Keratinocyte (primary cell): Measurements from ENCODE around the gene CD34. TPM values are rescaled to one million over a fixed set of nuclear protein-coding genes. Genes with fewer than 3 reads are reported as not detected.
"Not testable (repeated sequence)": the region's sequence is repeated elsewhere in the genome, so short reads cannot be mapped to it uniquely, and the experiment has no call there.

Source experiments
- DNase-seq: peaks from one replicate; pipeline ENCODE4 v3.0.0-alpha.2; 2011; ENCODE audit warnings: low read depth, missing footprints, low spot score
- FAIRE-seq: peaks from 2 replicates; lab custom pipeline; 2011; peaks lifted over from hg19 to GRCh38; lab: Jason Lieb, UNC
- H2AFZ ChIP-seq: 2 replicates; pipeline ENCODE4 v1.6.0; 2012; ENCODE audit warnings: low read length, control low read depth, inconsistent platforms; ENCODE audit not compliant: control insufficient read depth
- H3K27ac ChIP-seq: 2 replicates; pipeline ENCODE4 v1.5.1; 2011; ENCODE audit warnings: low read length; ENCODE audit not compliant: control insufficient read depth, insufficient read depth
- H3K27me3 ChIP-seq: 3 replicates; pipeline ENCODE4 v1.6.0; 2011; ENCODE audit warnings: low read length; ENCODE audit not compliant: control insufficient read depth, insufficient read depth; ENCODE audit errors: extremely low read depth
- H3K36me3 ChIP-seq, 2 experiments: 2 replicates in 1 of 2; 3 replicates in 1 of 2; pipeline ENCODE4 v1.5.1; 2011; ENCODE audit warnings: low read length in 2 of 2, mild to moderate bottlenecking in 1 of 2; ENCODE audit not compliant: control insufficient read depth in 2 of 2, insufficient read depth in 2 of 2; ENCODE audit errors: extremely low read depth in 1 of 2
- H3K4me1 ChIP-seq: 3 replicates; pipeline ENCODE4 v1.5.1; 2011; ENCODE audit warnings: low read length; ENCODE audit not compliant: control insufficient read depth, insufficient read depth; ENCODE audit errors: extremely low read depth
- H3K4me2 ChIP-seq: 3 replicates; pipeline ENCODE4 v1.6.0; 2011; ENCODE audit warnings: low read depth, low read length; ENCODE audit not compliant: control insufficient read depth, insufficient read depth; ENCODE audit errors: extremely low read depth
- H3K4me3 ChIP-seq, 3 experiments: fragments of 200-600 bp in 1 of 3; sonication (generic) in 1 of 3; 2 replicates in 2 of 3; 3 replicates in 1 of 3; pipeline ENCODE4 v1.5.1; 2011 to 2016; ENCODE audit warnings: low read length in 3 of 3, mild to moderate bottlenecking in 3 of 3, control low read depth in 2 of 3, inconsistent platforms in 1 of 3, low read depth in 1 of 3, mixed read lengths in 1 of 3, mixed run types in 1 of 3, moderate library complexity in 1 of 3; ENCODE audit not compliant: control insufficient read depth in 2 of 3, insufficient read depth in 2 of 3; ENCODE audit errors: extremely low read depth in 1 of 3
- H3K79me2 ChIP-seq: 2 replicates; pipeline ENCODE4 v1.6.0; 2012; ENCODE audit warnings: low read length; ENCODE audit not compliant: control insufficient read depth, insufficient read depth
- H3K9ac ChIP-seq: 3 replicates; pipeline ENCODE4 v1.6.0; 2011; ENCODE audit warnings: low read length; ENCODE audit not compliant: control insufficient read depth, insufficient read depth; ENCODE audit errors: extremely low read depth
- H3K9me1 ChIP-seq: 3 replicates; pipeline ENCODE4 v1.6.0; 2011; ENCODE audit warnings: low read length; ENCODE audit not compliant: control insufficient read depth, insufficient read depth; ENCODE audit errors: extremely low read depth
- H3K9me3 ChIP-seq: 2 replicates; pipeline ENCODE4 v1.5.1; 2012; ENCODE audit warnings: low read depth, low read length; ENCODE audit not compliant: control insufficient read depth
- H4K20me1 ChIP-seq: 3 replicates; pipeline ENCODE4 v1.6.0; 2011; ENCODE audit warnings: low read length; ENCODE audit not compliant: control insufficient read depth, insufficient read depth; ENCODE audit errors: extremely low read depth
- CTCF ChIP-seq, 3 experiments: IDR thresholded peaks in 1 of 3; conservative IDR thresholded peaks in 1 of 3; optimal IDR thresholded peaks in 1 of 3; 2 replicates in 2 of 3; 3 replicates in 1 of 3; pipeline versions ENCODE3 to v1.5.1; 2011; ENCODE audit warnings: low read length in 3 of 3, mild to moderate bottlenecking in 3 of 3, moderate library complexity in 2 of 3, control low read depth in 1 of 3, inconsistent platforms in 1 of 3; ENCODE audit not compliant: insufficient read depth in 2 of 3; ENCODE audit errors: extremely low read depth in 1 of 3
- EZH2 ChIP-seq: IDR thresholded peaks from one replicate; pipeline ENCODE4 v1.6.1; 2012; ENCODE audit warnings: inconsistent platforms, mild to moderate bottlenecking, low read length, moderate library complexity
- dilution Hi-C: fragments of 300-500 bp; cut with MboI; formaldehyde crosslinking; loops from one replicate; pipeline ENCODE4 v1.7.0; 2020; ENCODE audit warnings: low sequenced_read_pairs; ENCODE audit not compliant: extremely low pct_ligation_motif_present
- polyA plus RNA-seq, 5 experiments: library from polyadenylated mRNA; depleted of rRNA in 3 of 5; stranded (reverse) in 3 of 5; stranded (forward) in 1 of 5; unstranded in 1 of 5; fragments of >200 nt; gene quantifications; 1 replicate in 1 of 5; 2 replicates in 3 of 5; 3 replicates in 1 of 5; pipeline versions ENCODE4 v1.2.1 to v1.2.3, GENCODE V29; 2011 to 2012; ENCODE audit warnings: missing spikeins in 2 of 5, low read depth in 1 of 5, low replicate concordance in 1 of 5

The CD34 gene
- polyA plus RNA-seq, 1 donor (not counting 4 experiments of a cell fraction or from before 2014, with no cell fraction given): 0.03 TPM

DNA sequence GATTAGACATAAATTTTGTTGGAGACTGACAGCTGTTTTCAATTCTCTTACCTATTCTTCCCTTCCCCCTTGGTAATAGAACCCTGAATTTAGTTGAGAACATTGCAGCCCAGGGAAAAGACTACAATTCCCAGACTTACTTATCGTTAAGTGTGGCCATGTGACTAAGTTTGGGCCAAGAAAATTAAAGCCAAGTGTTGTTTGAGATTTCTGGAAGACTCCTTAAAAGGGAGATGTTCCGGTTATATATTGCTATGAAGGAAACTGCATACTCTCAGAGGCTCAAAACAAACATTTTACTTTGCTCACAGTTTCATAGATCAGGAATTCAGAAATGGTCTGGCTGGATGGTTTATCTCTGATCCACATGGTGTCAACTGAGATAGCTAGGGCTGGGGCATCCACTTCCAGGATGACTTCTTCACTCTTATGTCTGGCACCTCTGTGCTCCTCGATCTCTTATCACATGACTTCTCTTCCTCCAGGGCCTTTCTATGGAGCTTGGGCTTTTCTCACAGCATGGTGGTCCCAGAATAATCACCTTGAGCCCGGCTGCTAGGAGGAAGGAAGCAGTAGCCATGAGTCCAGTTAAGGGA lies 22.4 kb upstream of the CD34 start:
- Histone ChIP-seq H3K36me3 (no peaks in the 10 kb centered on the region), H3K9me3 (no peaks in the 10 kb centered on the region), H4K20me1 (no peaks in the 10 kb centered on the region), H2AFZ (no peak overlapping the region), H3K4me3 (no peak overlapping the region), H3K4me1 (no peaks in the 10 kb centered on the region), H3K27me3 (no peaks in the 10 kb centered on the region), H3K9me1 (no peaks in the 10 kb centered on the region), H3K4me2 (no peak overlapping the region), H3K79me2 (no peaks in the 10 kb centered on the region), H3K9ac (no peak overlapping the region), H3K27ac (no peak overlapping the region)
- no peak for TF ChIP-seq CTCF (optimal IDR thresholded peaks at IDR 0.05 in 1 of 3, IDR thresholded peaks at IDR 0.05 in 1 of 3, conservative IDR thresholded peaks at IDR 0.05 in 1 of 3; ENCODE audit: extremely low read depth in 1 of 3, insufficient read depth in 2 of 3, low read length in 3 of 3)
- no peak for TF ChIP-seq EZH2
- DNase-seq (no peak), FAIRE-seq (no peak)
- dilution Hi-C loops: no loop called here

DNA sequence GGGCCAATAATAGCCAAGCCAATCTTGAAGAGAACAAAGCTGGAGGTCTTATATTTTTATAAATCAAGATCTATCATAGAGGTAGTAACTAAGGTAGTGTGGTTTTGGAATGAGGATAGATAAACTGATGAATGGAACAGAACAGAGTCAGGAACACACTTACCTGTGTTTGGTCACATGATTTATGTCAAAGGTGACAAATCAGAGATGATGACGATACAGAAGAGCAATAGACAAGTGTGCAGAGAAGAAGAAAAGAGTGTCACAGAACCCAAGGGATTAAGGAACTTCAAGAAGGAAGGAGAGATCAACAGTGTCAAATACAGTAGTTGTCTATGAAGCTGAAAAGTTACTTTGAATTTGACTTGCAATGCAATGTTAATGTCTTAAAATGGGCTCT lies 16.1 kb upstream of the CD34 start:
- TF ChIP-seq CTCF (optimal IDR thresholded peaks at IDR 0.05 in 1 of 3, IDR thresholded peaks at IDR 0.05 in 1 of 3, conservative IDR thresholded peaks at IDR 0.05 in 1 of 3; ENCODE audit: extremely low read depth in 1 of 3, insufficient read depth in 2 of 3, low read length in 3 of 3) (no peak), EZH2 (no peak)

DNA sequence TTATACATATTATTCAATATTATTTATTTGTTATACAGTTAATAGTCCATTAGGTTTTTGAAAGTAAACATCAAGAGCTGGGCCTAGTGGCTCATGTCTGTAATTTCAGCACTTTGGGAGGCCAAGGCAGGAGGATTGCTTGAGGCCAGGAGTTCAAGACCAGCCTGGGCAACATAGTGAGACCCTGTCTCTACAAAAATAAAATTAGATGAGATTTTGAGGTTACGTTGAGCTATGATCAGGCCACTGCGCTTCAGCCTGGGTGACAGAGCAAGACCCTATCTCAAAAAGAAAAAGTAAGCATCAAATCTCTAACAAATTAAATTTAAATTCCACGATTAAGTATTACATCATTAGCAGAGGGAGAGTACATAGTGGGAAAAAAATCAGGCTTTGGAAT lies 15.0 kb upstream of the CD34 start:
- H3K79me2 ChIP-seq, H3K9ac ChIP-seq, FAIRE-seq, H2AFZ ChIP-seq, H3K4me3 ChIP-seq, H3K36me3 ChIP-seq, dilution Hi-C loops, H3K9me1 ChIP-seq, H3K4me1 ChIP-seq, H3K27ac ChIP-seq, H3K27me3 ChIP-seq, DNase-seq, H4K20me1 ChIP-seq, H3K4me2 ChIP-seq, H3K9me3 ChIP-seq: not testable (repeated sequence)

More for the DNA sequence above, 16.1 kb upstream of the CD34 start:
- no peak overlapping the region for H2AFZ ChIP-seq
- H4K20me1 ChIP-seq: no peaks in the 10 kb centered on the region
- dilution Hi-C loops: no loop called here
- H3K36me3 ChIP-seq: no peaks in the 10 kb centered on the region
- no peaks in the 10 kb centered on the region for H3K9me3 ChIP-seq
- no peak overlapping the region for H3K4me2 ChIP-seq
- H3K27me3 ChIP-seq: peaks cover 5% of the 10 kb centered on the region
- no peak overlapping the region for H3K4me3 ChIP-seq
- no peak overlapping the region for H3K27ac ChIP-seq
- peaks cover 4% of the 10 kb centered on the region for H3K4me1 ChIP-seq
- FAIRE-seq (no peak), DNase-seq (no peak)
- no peak overlapping the region for H3K9ac ChIP-seq
- no peaks in the 10 kb centered on the region for H3K79me2 ChIP-seq
- no peaks in the 10 kb centered on the region for H3K9me1 ChIP-seq
